ENCODE results near the gene DNAJC15. TPM values are rescaled to one million over a fixed set of nuclear protein-coding genes. Genes with fewer than 3 reads are reported as not detected.

DNAJC15 gene
- total RNA-seq (10 to 100 TPM; 12.8 to 28.5 (median 24.1) TPM), polyA plus RNA-seq (10 to 100 TPM; 32.9 to 39.2 TPM)
- long read RNA-seq, donor 1, full-length matches to known transcripts, result 90 of 105 reads
- long read RNA-seq, donor 1, partial matches to known transcripts, result 1 of 105 reads
- long read RNA-seq, donor 1, other reads (novel, unspliced or antisense), result 14 of 105 reads
- long read RNA-seq, donor 2, full-length matches to known transcripts, result 124 of 133 reads
- long read RNA-seq, donor 2, partial matches to known transcripts, result 3 of 133 reads
- long read RNA-seq, donor 2, other reads (novel, unspliced or antisense), result 6 of 133 reads
- long read RNA-seq, donor 3, full-length matches to known transcripts, result 53 of 58 reads
- long read RNA-seq, donor 3, partial matches to known transcripts, result 0 of 58 reads
- long read RNA-seq, donor 3, other reads (novel, unspliced or antisense), result 5 of 58 reads

DNA sequence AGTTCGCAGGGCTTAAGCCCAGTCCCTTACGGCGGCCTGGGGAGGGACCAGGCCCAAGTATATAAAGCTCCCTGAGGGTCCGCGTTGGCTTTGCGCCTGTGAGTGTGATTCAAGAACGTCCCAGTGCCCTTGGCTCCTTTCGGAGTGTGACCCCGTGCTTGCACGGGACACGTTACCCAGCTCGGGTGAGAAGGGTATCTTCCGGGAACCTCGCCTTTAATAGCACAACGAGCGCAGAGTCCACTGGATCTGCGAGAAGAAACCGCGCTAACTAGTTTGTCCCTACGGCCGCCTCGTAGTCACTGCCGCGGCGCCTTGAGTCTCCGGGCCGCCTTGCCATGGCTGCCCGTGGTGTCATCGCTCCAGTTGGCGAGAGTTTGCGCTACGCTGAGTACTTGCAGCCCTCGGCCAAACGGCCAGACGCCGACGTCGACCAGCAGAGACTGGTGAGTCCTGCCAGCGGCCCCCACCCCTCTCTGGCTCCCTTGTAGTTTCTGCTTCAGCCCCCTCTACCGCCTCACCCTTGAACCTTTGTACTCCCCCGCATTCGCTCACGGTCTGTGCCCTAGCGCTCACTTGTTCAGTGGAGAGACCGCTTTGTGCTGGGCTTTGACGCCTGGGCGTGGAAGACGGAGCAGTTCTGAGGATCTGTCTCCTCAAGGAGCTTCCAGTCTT is at the start of gene DNAJC15:
Gene DNAJC15 (plus strand): TSS at position 298 of the 675 bp plus-strand sequence. CDS start 41 bp downstream, at position 339.
- Histone ChIP-seq H3K9me3 (no peaks in the 10 kb centered on the region), H3K4me1 (peaks cover 0 to 43% (median 20%) of the 10 kb centered on the region in 12 donors), H3K4me3 (peak within 1 kb of the TSS; percentile 40 to 88 (median 76)), H3K27me3 (no peaks in the 10 kb centered on the region), H3K36me3 (peaks cover 0 to 10% (median 5%) of the 10 kb centered on the region in 9 donors), H3K27ac (peak within 1 kb of the TSS; percentile 11 to 97 (median 91))
- intact Hi-C loops (cut with DNase I), result loop anchor here in 1 of 10 donors (5.0 kb wide), 1 partner anchor 54 kb away; no protein-coding TSS in a partner anchor
- TF ChIP-seq POLR2A (IDR thresholded peaks at IDR 0.05), result peak in 1 of 2 donors; percentile 35
- TF ChIP-seq, protein P1, sequence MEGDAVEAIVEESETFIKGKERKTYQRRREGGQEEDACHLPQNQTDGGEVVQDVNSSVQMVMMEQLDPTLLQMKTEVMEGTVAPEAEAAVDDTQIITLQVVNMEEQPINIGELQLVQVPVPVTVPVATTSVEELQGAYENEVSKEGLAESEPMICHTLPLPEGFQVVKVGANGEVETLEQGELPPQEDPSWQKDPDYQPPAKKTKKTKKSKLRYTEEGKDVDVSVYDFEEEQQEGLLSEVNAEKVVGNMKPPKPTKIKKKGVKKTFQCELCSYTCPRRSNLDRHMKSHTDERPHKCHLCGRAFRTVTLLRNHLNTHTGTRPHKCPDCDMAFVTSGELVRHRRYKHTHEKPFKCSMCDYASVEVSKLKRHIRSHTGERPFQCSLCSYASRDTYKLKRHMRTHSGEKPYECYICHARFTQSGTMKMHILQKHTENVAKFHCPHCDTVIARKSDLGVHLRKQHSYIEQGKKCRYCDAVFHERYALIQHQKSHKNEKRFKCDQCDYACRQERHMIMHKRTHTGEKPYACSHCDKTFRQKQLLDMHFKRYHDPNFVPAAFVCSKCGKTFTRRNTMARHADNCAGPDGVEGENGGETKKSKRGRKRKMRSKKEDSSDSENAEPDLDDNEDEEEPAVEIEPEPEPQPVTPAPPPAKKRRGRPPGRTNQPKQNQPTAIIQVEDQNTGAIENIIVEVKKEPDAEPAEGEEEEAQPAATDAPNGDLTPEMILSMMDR (IDR thresholded peaks at IDR 0.05), result peak in 5 of 12 donors; percentile 4 to 40 (median 28)
- ATAC-seq, result peak; percentile 81 to 97 (median 95)
- DNase-seq, result peak; percentile 89 to 93 (median 90)
- 3 to 10% (median 4%) methylated on average over 33 to 48 of the region's 48 CpGs for WGBS, 4 donors

DNA sequence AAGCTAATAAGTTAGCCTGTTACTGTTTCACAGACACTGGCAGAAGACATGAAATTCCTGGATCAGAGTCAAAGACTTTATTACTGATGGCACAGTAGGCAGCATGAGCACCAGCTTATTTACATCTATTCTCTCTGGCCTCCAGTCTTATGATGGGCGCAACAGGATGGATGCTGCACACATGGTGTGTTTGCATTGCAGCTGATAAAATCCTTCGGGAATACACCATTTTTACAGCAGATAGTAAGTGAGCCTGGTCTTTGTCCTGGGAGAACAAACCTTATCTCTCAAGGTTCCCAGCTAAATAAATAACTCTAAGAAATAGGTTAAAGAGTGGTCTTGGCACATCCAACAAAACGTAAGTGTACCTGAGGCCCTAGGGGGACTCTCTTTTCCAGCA is 47.3 kb upstream of the DNAJC15 start:
- Histone ChIP-seq H3K9me3 (peaks cover 0 to 6% (median 0%) of the 10 kb centered on the region in 12 donors), H3K27ac (no peak overlapping the region), H3K4me3 (no peak overlapping the region), H3K4me1 (peaks cover 0 to 17% (median 0%) of the 10 kb centered on the region in 12 donors), H3K27me3 (no peaks in the 10 kb centered on the region), H3K36me3 (peaks cover 0 to 9% (median 0%) of the 10 kb centered on the region in 9 donors)
- no peak for TF ChIP-seq POLR2A (IDR thresholded peaks at IDR 0.05)
- TF ChIP-seq, protein P1 (IDR thresholded peaks at IDR 0.05), result no peak
- ATAC-seq (no peak), DNase-seq (no peak)
- WGBS, 4 donors, result 90 to 95% (median 93%) methylated on average over 3 of the region's 3 CpGs
- intact Hi-C loops (cut with DNase I), result loop anchor here in 1 of 10 donors (10.0 kb wide), 1 partner anchor 829 kb away; no protein-coding TSS in a partner anchor

DNA sequence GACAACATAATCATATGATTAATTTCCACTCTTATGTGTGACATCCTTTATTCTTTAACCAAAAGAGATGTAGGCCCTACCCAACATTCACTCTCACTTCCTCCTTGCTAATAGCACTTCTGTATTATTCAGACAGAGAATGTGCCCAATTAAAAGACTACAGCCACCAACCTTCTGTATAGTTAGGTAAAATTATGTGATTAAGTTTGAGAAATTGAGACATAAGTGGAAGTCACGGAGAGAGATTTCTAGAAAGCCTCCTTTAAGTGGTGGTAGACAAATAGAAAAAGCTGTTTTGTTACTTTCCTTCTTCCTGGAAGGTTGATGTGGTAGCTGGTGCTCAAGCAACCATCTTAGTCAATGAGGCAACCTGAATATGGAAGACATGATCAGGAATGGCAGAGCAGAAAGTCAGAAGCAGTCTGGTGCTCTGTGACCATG is 46.1 kb upstream of the DNAJC15 start:
- no peaks in the 10 kb centered on the region for H3K27me3 ChIP-seq
- H3K4me1 ChIP-seq, result peaks cover 0 to 7% (median 0%) of the 10 kb centered on the region in 12 donors
- peak overlapping the region in 1 of 12 donors; percentile 12 for H3K27ac ChIP-seq
- intact Hi-C loops (cut with DNase I), result loop anchor here in 1 of 10 donors (10.0 kb wide), 1 partner anchor 828 kb away; no protein-coding TSS in a partner anchor
- peaks cover 0 to 6% (median 0%) of the 10 kb centered on the region in 12 donors for H3K9me3 ChIP-seq
- TF ChIP-seq POLR2A (IDR thresholded peaks at IDR 0.05), result no peak
- TF ChIP-seq, protein P1 (IDR thresholded peaks at IDR 0.05), result no peak
- ATAC-seq (no peak), DNase-seq (no peak)
- 90 to 97% (median 93%) methylated on average over 1 of the region's 1 CpG for WGBS, 4 donors
- no peak overlapping the region for H3K4me3 ChIP-seq
- H3K36me3 ChIP-seq, result peaks cover 0 to 9% (median 0%) of the 10 kb centered on the region in 9 donors

Data from heart left ventricle (tissue), 16 donors.